Coronary artery (tissue), 2 donors: Measurements from ENCODE around the gene CTNNBL1.

Experiments
- DNase-seq: peaks from one replicate; pipeline ENCODE4 v3.0.0-alpha.2; 2017; ENCODE audit warnings: low spot score
- H3K27ac ChIP-seq, 2 donors: fragments of 200-600 bp; sonication (generic); one replicate each; pipeline ENCODE4 v1.5.1; 2016 to 2019
- H3K4me3 ChIP-seq: fragments of 200-600 bp; sonication (generic); 2 replicates; pipeline ENCODE4 v1.5.1; 2016; ENCODE audit warnings: mild to moderate bottlenecking, moderate library complexity
- CTCF ChIP-seq: fragments of 200-600 bp; sonication (generic); IDR thresholded peaks from one replicate; pipeline ENCODE4 v1.5.1; 2019; ENCODE audit warnings: antibody characterized with exemption

Gene CTNNBL1

GRCh38 chr20:37725165-37725564, 31.3 kb downstream of the CTNNBL1 start:
- no peak overlapping the region for H3K4me3 ChIP-seq
- H3K27ac ChIP-seq = no peak overlapping the region
- DNase-seq = no peak
- no peak for TF ChIP-seq CTCF

- Histone ChIP-seq H3K27ac (no peak overlapping the region), H3K4me3 (no peak overlapping the region)
- no peak for DNase-seq
- TF ChIP-seq CTCF = no peak
These were observed 32.0 kb downstream of the CTNNBL1 start for GRCh38 chr20:37725855-37726254.

GRCh38 chr20:37726321-37726720, 32.5 kb downstream of the CTNNBL1 start:
- DNase-seq = no peak
- H3K27ac ChIP-seq = no peak overlapping the region
- TF ChIP-seq CTCF = no peak
- no peak overlapping the region for H3K4me3 ChIP-seq

- no peak for DNase-seq
- Histone ChIP-seq H3K27ac (no peak overlapping the region), H3K4me3 (no peak overlapping the region)
- no peak for TF ChIP-seq CTCF
These were observed 33.4 kb downstream of the CTNNBL1 start for GRCh38 chr20:37726971-37727956.

GRCh38 chr20:37727957-37728634, 34.3 kb downstream of the CTNNBL1 start:
- Histone ChIP-seq H3K4me3 (no peak overlapping the region), H3K27ac (no peak overlapping the region)
- no peak for DNase-seq
- TF ChIP-seq CTCF = no peak

GRCh38 chr20:37728635-37728983, 34.8 kb downstream of the CTNNBL1 start:
- no peak for DNase-seq
- Histone ChIP-seq H3K27ac (no peak overlapping the region), H3K4me3 (no peak overlapping the region)
- TF ChIP-seq CTCF = no peak
